ENCODE results near the gene TIPARP.

- no peak for TF ChIP-seq CTCF (IDR thresholded peaks at IDR 0.05)
- no peak for TF ChIP-seq POLR2A (IDR thresholded peaks at IDR 0.05)
Observed at GRCh38 chr3:156666073-156666472, 8.3 kb upstream of the TIPARP start.
